Hematopoietic multipotent progenitor cell treated with erythropoietin and hydrocortisone succinate and interleukin-3 and kit ligand, for 6 days (in vitro differentiated cells): ENCODE measurements around the gene TNPO2.
"Not testable (repeated sequence)": the region's sequence is repeated elsewhere in the genome, so short reads cannot be mapped to it uniquely, and the experiment has no call there.

Experiments used
- DNase-seq: peaks from one replicate; pipeline ENCODE4 v3.0.0-alpha.2; 2015

Gene TNPO2

GRCh38 chr19:12736995-12737834 is 13.5 kb upstream of the TNPO2 start, which contains the start of gene GET3:
Gene GET3 (plus strand): TSS chr19:12737497. CDS start chr19:12737506, 9 bp downstream.
- DNase-seq, result peak; percentile 99

- peak; percentile 91 for DNase-seq
These were observed 9.9 kb upstream of the TNPO2 start for GRCh38 chr19:12733369-12734214.

GRCh38 chr19:12731337-12731736 is 7.6 kb upstream of the TNPO2 start:
- DNase-seq, result no peak

- no peak for DNase-seq
These were observed 6.3 kb upstream of the TNPO2 start for GRCh38 chr19:12730064-12730463.

GRCh38 chr19:12727745-12728433 is 4.2 kb upstream of the TNPO2 start:
- DNase-seq, result no peak

GRCh38 chr19:12726988-12727316 is 3.2 kb upstream of the TNPO2 start:
- no peak for DNase-seq

GRCh38 chr19:12725612-12726011 is 1.9 kb upstream of the TNPO2 start:
- DNase-seq, result peak; percentile 24

GRCh38 chr19:12723381-12723640 is 421 bp downstream of the TNPO2 start:
- peak; percentile 51 for DNase-seq

- peak; percentile 100 for DNase-seq
These were observed 959 bp downstream of the TNPO2 start for GRCh38 chr19:12722566-12723380.

- DNase-seq, result peak; percentile 88
These were observed 1.8 kb downstream of the TNPO2 start for GRCh38 chr19:12721656-12722565.

GRCh38 chr19:12720851-12721655 is 2.7 kb downstream of the TNPO2 start:
- DNase-seq, result peak; percentile 58

GRCh38 chr19:12720296-12720695 is 3.4 kb downstream of the TNPO2 start:
- DNase-seq, result no peak

GRCh38 chr19:12715929-12716328 is 7.8 kb downstream of the TNPO2 start:
- DNase-seq, result peak; percentile 47

- DNase-seq, result no peak
These were observed 8.6 kb downstream of the TNPO2 start for GRCh38 chr19:12715102-12715501.

GRCh38 chr19:12713304-12713703 is 10.4 kb downstream of the TNPO2 start:
- DNase-seq, result not testable (repeated sequence)

GRCh38 chr19:12712077-12712476 is 11.7 kb downstream of the TNPO2 start:
- DNase-seq, result not testable (repeated sequence)

GRCh38 chr19:12711187-12711586 is 12.5 kb downstream of the TNPO2 start:
- DNase-seq, result no peak

- DNase-seq, result no peak
These were observed 15.1 kb downstream of the TNPO2 start for GRCh38 chr19:12708641-12709040.

- DNase-seq, result no peak
These were observed 17.4 kb downstream of the TNPO2 start for GRCh38 chr19:12706332-12706718.

- DNase-seq, result no peak
These were observed 17.9 kb downstream of the TNPO2 start for GRCh38 chr19:12705654-12706331.
